NCI-H2227 (cell line): Measurements from ENCODE around the gene PAM16.
A peak's percentile ranks its signal among the peaks of the same experiment; 100 is the strongest.

Source experiments
- DNase-seq: peaks from one replicate; lab custom pipeline; 2025; ENCODE audit not compliant: unreplicated experiment; lab: John Stamatoyannopoulos, UW

PAM16 gene

DNA sequence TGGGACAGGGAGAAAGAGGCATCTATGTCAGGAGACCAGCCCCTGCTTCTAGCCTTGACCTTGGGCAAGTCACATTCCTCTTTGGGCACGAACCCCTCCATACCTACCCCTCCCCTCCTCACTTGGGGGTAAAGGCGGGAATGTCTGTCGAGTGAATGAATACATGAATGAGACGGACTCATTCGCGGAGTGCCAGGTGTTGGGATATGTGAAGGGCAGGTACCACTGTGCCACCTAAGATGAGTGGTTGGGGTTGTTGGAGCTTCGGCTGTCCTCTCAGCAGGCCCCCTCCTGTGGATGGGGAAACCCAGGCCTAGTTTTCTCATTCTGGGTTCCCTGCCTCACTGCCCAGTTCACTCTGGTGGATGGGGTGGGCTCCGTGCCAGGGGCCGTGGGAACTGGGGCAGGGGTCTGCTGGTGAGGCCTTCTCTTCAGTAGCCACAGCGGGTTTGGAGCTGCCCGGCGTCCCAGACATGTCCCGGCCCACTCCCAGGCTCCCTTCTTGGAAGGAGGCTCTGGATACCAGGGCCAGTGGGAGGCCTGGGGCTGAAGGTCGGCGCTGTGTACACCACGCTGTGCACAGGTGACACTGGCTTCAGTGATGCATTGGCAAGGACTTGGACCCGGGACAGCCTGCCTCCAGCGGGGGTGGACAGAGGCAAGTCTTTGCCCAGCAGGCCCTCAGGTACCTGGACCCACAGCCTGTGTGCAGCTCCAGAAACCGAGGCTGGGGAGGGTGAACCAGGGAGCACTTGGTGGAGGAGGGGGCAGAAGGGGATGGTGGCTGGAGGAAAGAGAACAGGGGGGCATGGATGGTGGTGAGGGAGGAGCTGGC, 29.6 kb downstream of the PAM16 start:
- DNase-seq: no peak

DNA sequence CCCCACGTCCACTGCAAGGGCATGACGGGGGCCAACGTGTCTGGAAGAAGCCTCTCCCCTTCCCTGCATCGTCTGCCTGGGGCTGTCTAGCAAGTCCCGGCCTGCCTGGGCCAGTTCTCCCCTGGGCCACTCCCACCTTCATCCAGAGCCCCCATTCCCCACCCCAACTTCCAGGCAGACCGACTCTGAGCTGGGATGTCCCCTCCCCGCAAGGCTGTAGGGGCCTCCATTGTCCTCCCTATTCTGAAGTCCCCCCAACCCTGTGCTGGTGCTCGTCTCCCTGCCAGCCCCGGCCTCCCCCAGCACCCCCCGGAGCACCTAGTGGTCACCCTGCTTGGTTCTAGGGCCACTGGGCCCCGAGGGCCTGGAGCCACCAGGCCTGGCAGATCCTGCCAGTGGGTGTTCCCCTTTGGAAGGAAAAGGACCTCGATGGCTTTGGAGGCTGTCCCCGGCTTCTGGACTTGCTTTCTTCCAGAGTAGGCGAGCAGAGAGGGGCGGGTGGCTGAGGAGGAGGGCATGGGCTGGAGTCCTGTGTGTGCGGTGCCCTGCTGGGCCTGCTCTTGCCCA, 30.5 kb downstream of the PAM16 start:
- no peak for DNase-seq

DNA sequence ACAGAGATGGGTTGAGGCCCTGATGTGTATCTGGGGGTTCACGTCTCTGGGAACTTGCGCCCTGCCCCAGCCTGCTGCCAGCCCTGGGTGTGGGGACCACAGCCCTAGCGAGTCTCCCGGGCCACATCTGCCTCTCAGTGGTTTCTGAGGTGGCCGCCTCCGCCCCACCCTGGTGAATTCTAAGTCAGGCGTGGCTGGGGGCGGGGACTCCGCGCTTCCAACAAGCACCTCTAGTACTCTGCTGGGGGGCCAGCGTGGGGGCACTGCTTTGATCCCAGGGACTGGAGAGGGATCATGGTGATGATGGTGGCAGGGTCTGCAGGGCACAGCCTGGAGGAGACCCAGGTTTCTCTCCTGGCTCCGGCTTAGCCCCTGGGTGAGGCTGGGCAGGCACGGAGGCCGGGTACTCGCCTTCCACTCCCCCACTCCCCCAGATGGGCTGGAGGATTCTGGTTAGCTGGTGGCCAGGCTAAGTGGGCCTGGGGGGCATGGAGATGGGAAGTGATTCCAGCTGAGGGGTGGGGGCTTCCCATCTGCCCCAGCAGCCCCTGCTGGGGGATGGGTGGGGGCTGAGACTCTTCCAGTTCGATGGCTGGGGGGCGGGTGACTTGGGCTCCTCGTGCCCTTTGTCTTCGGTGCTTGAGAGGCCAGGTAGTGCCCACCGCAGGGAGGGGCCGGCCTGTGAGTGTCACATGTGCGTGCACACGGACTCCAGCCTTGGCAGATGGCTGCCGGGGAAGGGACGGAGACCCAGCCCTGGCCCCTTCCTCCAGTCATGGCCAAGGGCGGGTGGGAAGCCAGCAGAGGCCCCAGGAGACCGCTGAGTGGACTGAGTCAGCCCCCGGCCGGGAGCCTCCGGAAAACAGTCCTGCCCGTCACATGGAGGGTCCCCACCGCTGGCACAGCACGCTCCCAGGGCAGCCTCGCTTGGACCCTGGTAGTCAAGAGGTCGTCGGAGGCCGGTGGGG, 31.4 kb downstream of the PAM16 start:
- DNase-seq: peak; percentile 22

DNA sequence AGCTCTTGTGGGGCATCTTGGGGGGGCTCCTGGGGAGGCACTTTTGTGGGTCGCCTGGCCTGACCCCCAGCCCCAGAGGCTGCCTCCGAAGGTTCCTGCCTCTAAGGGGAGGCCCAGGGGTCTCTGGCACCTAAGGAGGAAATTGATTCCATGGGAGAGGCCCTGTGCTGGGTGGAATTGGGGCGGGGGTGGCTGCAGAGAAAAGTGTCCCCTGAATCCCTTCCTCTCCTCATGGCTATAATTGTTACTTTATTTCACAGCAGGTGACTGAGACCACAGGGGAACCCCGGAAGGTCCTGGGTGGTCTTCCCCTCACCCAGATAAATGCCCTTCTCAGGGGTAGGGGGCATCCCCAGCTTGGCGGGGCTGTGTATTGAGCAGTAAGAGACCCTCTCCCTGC, 32.2 kb downstream of the PAM16 start:
- no peak for DNase-seq

DNA sequence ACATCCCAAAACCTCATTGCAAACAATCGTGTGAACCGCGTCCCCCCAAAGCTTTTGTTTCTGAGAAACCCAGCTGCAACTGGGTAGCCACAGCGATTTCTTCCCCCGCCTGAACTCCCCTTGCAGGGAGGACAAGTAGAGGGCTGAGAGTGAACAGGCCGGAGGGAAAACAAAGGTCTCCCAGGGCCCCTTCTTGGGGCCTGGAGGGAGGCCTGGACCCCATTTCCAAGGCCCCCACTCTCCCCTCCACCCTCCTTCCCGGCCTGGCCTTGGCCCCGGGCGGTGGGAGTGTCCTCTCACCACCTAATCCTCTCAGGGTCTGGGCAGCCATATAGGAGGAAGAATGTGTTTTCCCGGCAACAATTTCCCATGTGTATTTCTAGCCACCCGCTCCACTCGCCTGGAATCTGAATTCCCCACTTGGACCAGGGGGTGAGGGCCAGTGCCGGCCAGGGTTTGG, 32.6 kb downstream of the PAM16 start:
- DNase-seq: no peak

DNA sequence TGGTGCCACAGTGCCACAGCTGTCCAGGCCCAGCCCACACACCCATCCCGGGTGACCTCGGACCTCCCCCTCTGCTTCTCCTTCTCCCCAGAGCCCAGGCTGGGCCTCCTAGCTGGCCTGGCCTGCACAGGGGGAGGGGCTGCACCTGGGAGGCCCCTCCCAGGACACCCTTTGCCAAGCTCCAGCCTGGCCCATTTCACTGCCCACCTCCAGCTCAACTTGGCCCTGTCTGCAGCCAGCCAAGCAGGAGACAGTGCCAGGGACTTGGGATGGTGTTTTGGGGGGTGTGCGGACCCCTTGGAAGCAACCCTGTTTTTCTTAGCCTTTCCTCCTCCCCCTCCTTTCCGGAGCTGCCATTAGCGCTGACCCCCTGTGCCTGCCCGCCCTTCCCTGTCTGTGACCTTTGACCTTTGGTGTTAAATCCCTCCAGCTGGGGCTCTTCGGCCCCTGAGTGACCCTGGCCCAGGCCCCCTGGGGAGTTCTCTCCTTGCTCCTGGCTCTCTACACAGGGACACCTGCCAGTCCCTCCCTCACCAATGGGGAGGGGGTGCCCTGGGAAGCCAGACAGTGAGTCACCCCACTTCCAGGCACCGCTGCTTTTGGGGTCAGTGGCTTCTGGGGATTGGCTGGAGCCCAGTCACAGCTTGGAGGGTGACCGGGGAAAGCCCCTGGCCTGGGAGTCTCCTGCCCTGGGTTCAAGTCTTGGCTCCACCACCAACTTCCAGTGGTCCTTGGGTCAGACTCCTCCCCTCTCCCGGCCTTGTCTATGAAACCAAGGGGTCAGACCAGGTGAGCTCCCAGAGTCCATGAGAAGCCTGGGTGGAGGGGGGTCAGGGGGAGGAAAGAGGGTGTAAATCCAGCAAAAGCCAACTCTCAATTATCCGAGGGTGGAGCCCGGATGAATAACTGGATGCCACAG, 33.3 kb downstream of the PAM16 start:
- DNase-seq: peak; percentile 41

DNA sequence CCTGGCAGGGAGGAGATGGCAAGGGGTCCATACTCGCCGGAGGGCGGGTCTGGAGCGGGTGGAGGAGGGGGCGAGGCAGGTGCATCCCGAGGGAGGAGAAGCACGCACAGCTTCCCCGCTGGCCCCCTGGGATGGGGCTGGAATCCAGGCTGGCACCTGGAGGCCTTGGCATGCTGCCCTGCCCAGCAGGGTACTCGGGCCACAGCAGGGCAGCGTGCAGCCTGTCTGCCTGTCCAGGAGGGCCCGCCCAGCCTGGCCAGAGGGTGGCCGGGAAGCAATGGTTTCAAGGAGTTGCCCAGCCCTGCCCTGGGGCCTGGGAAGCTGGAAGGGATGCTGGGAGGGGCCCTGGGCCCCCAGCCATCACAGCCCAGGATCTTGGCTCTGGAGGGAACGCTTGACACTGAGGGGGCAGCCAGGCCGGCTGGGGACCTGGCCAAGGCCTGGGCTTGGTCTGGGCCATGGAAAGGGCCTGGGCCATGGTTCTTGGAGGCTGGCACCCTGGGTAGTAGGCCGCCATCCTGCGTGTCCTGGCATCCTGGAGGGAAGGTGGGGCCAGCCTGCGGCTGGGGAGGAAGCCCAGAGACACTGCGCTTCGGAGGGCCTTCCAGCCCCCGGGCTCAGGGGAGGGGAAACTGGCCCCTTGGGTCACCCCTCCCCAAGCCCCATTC, 34.1 kb downstream of the PAM16 start:
- no peak for DNase-seq

DNA sequence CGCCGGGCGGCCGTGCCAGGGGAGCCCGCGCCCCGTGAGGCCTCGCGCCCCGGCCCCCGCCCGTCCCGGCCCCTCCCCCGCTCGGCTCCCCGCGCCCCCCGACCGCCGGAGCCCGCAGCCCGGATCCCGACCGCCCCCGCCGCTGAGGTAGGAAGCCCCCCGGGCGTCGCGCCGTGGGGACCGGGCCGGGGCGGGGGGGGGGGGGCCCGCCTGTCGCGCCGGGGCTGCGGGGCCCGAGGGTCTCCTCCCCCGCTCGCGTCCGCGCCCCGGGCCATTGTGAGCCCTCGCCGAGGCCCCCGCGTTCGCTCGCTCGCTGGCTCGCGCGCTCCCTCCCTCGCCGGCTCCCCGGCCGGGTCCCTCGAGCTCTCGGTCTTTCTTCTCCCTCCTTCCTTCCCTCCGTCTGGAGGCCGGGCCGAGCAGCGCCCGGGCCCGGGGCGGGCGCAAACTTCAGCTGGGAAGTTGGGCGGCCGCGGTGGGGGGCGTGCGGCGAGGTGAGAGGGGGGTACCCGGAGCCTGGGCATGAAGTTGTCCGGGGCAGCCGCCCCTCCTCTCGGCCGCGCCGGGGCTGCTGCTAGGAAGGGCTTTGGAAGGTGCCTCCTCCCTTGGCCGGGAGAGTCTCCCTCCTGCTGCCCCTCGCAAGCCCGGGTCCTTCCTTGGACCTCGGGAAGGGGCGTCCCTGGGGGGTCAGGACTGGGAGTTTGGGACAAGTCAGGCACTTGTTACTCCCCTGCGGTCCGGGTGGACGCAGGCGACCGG, 34.8 kb downstream of the PAM16 start:
- peak; percentile 68 for DNase-seq

DNA sequence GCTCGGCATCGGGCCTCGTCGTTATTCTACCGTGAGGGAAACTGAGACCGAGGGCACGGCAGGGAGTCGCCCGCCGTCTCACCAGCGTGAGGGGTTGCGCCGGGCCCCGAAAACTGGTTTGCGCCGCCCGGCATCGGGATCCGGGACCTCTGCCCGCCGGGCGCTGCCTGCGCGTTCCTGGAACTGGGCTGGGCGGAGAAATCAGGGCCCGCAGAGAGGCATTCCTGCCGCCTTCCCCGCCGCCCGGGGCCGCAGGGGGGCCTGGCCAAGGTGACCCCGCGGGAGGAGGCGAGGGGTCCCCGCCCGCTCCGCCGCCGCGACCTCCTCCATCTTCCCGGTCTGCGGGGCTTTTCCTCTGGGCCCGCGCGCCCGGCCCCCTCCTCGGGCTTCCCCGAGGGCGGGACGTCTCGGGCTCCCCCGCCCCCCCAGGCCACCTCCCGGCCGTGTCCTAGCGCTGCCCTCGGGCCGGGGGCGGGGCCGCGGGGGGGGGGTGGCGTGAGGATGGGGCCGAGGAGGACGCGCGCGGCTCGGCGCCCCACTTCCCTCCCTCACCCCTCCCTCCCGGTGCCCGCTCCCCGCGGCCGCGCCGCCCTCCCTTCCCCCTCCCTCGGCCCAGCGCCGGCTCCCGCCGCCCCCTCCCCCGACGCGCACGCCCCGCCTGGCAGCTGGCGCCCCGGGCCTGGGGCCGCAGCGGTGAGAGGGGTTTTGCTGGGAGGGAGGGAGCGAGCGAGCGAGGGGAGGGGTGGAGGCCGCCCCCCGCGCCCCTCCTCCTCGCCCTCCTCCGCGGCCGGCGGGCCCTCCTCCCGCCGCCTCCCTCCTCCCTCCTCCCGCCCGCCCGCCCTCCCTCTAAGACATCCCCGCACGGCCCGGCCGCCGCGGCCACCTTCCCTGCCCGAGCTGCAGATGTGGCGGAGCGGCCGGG, 35.7 kb downstream of the PAM16 start, which contains the start of gene GLIS2:
Gene GLIS2 (plus strand): TSS at position 882 of the 922 bp plus-strand sequence. CDS start 16,214 bp downstream, outside the sequence.
- DNase-seq: peak; percentile 96

DNA sequence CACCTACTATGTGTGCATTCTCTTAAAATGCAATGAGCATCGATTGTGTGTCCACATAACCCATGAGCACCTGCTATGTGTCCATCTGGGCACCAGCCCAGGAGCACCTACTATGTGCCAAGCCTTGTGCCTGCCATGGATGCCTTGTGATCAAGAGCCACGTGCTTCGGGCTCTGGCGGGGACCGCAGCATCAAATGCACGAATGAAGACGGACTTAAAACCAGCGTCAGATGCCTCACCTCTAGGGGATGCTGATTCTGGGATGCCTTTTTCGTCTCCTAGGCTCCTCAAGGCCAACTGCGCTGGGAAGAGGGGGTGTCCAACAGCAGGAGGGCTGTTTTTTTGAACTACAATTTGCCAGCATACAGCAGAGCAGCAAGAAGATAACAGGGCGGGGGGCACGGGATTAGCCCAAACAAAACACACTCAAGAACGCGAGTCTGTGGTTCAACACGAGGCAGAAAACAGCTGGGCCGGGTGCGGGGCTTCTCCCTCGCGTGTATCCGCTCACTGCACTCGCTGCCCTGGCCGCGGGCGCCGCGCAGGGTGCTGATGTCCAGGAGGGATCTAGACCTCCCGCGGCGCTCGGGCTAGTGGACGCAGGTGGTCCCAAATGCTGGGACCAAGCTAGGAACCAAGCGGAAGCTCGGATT, 36.5 kb downstream of the PAM16 start:
- peak; percentile 74 for DNase-seq

DNA sequence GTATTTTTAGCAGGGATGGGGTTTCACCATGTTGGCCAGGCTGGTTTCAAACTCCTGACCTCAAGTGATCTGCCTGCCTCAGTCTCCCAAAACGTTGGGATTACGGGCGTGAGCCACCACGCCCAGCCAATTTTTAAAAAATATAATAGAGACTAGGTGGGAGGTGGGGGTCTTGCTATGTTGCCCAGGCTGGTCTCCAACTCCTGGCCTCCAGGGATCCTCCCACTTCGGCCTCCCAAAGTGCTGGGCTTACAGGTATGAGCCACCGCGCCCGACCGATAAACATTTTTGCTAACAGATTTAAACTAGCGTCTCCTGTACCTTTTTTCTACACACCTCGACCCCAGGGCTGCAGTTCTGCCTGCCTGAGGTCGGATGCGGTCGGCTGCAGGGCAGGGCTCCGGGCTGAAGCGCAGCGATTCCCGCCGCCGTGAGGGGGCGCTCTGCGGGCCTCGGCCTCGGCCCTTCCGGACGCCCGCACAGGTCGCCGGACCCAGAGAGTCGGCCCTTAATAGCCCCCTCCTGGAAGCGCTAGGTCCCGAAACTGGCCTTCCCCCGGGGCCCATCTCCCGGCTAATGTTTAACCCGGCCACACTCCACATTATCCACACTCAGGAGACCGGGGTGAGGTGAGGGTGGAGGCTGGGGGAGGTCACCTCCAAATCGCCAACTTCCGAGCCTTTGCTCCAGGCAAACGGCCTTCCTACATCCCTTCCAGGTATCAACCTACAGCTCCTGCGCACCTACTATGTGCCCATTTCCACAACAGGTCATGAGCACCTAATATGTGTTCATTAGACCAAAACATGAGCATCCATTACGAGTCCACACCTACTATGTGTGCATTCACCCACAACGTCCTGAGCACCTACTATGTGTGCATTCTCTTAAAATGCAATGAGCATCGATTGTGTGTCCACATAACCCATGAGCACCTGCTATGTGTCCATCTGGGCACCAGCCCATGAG, 37.3 kb downstream of the PAM16 start:
- no peak for DNase-seq

DNA sequence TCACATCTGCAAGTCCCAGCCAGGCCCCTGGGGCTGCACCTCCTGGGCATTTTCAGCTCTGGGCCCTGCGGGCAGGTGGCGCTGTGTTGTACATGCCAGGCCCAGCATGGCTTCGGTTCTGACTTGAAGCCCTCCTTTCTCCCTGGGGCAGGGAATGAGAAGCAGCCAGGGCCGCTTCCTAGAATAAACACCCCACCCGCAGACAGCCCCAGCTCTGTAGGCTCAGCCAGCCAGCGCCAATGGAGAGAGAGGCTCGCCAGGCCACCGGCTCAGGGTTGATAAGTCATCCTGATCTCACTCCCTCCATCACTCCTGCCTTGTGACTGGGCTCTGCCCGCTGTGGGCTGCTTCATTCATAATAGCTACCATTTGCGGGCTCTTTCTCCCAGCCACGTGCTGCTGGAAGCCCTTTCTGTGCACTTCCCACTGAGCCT, 41.3 kb downstream of the PAM16 start:
- peak; percentile 63 for DNase-seq

DNA sequence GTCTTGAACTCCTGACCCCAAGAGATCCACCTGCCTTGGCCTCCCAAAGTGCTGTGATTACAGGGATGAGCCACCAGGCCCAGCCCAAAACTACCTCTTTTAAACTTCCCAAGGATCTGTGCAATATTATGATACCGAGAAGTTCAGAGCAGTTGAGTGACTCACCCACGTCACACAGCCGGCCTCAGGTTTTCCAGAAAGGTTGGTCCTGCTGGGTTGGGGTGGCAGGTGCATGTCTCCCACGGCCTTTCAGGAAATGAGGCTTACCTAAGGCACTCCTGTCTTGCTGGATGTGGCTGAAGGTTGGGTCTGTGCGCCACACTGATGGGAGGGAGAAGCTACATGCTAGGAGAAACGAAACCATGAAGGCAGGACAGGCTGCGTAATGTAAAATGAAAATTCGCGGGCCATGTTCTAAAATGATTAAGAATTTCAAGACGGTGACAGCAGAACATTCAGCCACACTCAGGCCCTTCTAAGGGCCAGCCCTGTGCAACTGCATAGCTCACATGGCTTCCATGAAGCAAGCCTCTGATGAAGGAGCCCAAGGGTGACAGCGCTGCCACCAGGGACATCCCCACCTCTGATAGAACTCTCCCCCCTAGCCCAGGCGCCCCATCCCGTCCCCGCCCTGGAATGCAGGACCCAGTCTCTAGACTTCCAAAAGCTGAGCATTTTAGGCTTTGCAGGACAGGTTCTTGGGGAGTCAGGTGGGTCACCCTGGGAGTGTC, 41.9 kb downstream of the PAM16 start:
- no peak for DNase-seq

DNA sequence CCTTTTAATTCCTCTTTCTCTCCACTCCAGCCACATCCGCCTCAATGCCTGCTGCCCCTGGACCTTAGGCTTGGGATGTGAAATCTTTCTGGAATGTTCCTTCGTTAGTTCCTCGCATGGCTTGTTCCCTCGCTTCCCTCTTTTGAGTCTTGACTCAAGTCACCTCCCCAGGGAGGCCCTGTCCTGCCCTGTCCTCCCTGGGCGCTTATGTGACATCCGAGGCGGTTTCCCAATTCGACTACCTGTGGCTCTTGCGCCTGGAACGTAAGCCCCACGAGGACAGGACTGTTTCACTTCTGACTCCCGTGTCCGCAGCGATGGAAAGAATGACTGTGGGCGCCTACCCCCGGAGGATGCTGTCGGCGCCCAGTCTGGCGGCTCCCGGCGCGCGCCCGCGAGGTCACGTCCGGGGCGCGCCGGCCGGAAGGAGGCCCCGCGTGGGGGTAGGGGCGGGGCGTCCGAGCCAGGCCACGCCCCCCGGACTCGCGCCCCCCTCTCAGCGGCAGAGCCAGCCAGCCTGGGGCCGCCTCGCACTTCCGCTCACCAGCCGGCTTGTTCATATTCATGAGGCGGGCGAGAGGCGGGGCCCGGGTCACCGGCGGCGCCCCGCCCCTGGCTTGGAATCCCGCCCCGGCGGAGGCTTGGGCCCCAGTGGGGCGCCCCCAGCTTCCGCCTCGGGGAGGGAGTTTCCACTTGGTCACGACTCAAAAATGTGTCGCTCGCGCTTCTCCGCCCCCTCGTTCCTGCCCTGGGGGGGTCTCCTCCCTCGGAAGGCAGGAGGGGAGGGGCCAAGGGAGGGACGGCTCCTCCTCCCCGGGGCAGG, 43.7 kb downstream of the PAM16 start:
- peak; percentile 64 for DNase-seq
